Hepatocyte (in vitro differentiated cells): ENCODE data around the gene BMP15. TPM values are rescaled to one million over a fixed set of nuclear protein-coding genes. Genes with fewer than 3 reads are reported as not detected.

Experiments used
- DNase-seq: peaks from one replicate; pipeline ENCODE4 v3.0.0-alpha.2; 2016; ENCODE audit warnings: low spot score
- H2AFZ ChIP-seq: fragments of 200-600 bp; sonication (generic); 2 replicates; pipeline ENCODE4 v1.6.0; 2016; ENCODE audit warnings: antibody characterized with exemption, mild to moderate bottlenecking
- H3K27ac ChIP-seq: fragments of 200-600 bp; sonication (generic); 2 replicates; pipeline ENCODE4 v1.5.1; 2016; ENCODE audit warnings: mild to moderate bottlenecking
- H3K27me3 ChIP-seq: fragments of 200-600 bp; sonication (generic); 2 replicates; pipeline ENCODE4 v1.6.1; 2016
- H3K36me3 ChIP-seq: fragments of 200-600 bp; sonication (generic); replicated peaks from 2 replicates; pipeline ENCODE4 v1.5.1; 2016; ENCODE audit warnings: low read depth; ENCODE audit not compliant: insufficient read depth
- H3K4me1 ChIP-seq: fragments of 200-600 bp; sonication (generic); 2 replicates; pipeline ENCODE4 v1.5.1; 2016; ENCODE audit warnings: mild to moderate bottlenecking, moderate library complexity; ENCODE audit not compliant: insufficient read depth
- H3K4me2 ChIP-seq: fragments of 200-600 bp; sonication (generic); 2 replicates; pipeline ENCODE4 v1.6.0; 2016
- H3K4me3 ChIP-seq: fragments of 200-600 bp; sonication (generic); 2 replicates; pipeline ENCODE4 v1.5.1; 2016; ENCODE audit warnings: mild to moderate bottlenecking
- H3K79me2 ChIP-seq: fragments of 200-600 bp; sonication (generic); 2 replicates; pipeline ENCODE4 v1.6.0; 2017; ENCODE audit warnings: mild to moderate bottlenecking
- H3K9me2 ChIP-seq: fragments of 200-600 bp; sonication (generic); replicated peaks from 2 replicates; pipeline ENCODE4 v1.6.0; 2017; ENCODE audit warnings: mild to moderate bottlenecking; ENCODE audit not compliant: insufficient read depth
- H3K9me3 ChIP-seq: fragments of 200-600 bp; sonication (generic); 2 replicates; pipeline ENCODE4 v1.5.1; 2016; ENCODE audit warnings: low read depth, mild to moderate bottlenecking
- H4K20me1 ChIP-seq: fragments of 200-600 bp; sonication (generic); 2 replicates; pipeline ENCODE4 v1.6.0; 2016; ENCODE audit warnings: mild to moderate bottlenecking; ENCODE audit not compliant: insufficient read depth, poor library complexity, severe bottlenecking
- CTCF ChIP-seq: fragments of 200-600 bp; sonication (generic); IDR thresholded peaks from 2 replicates; pipeline ENCODE4 v1.5.1; 2016; ENCODE audit warnings: antibody characterized with exemption, mild to moderate bottlenecking; ENCODE audit not compliant: poor library complexity
- EZH2 ChIP-seq: fragments of 200-600 bp; sonication (generic); IDR thresholded peaks from 2 replicates; pipeline ENCODE4 v1.6.1; 2016; ENCODE audit warnings: antibody characterized with exemption, mild to moderate bottlenecking, borderline replicate concordance
- EZH2phosphoT487 ChIP-seq: fragments of 200-600 bp; sonication (generic); IDR thresholded peaks from one replicate; pipeline ENCODE4 v1.6.1; 2018; ENCODE audit warnings: antibody characterized with exemption, mild to moderate bottlenecking, low read depth, moderate library complexity; ENCODE audit not compliant: unreplicated experiment, severe bottlenecking
- WGBS: methylation state at CpG from one replicate; pipeline ENCODE4 v1.1.6; 2016; ENCODE audit warnings: low lambda C conversion rate; ENCODE audit errors: missing lambda C conversion rate; 5-methylcytosine and 5-hydroxymethylcytosine counted together
- polyA plus RNA-seq: library from polyadenylated mRNA; unstranded; fragments of >200 nt; fragmentation: Nextera tagmentation; extraction: Ambion mirVana; gene quantifications from 2 replicates; pipeline ENCODE4 v1.2.1, GENCODE V29; 2016
- total RNA-seq: library from RNA; depleted of rRNA; stranded (reverse); fragments of >200 nt; gene quantifications from 2 replicates; pipeline ENCODE4 v1.2.3, GENCODE V29; 2014

BMP15 gene
- total and polyA plus RNA-seq, 2 experiments from 2014 or later, result not detected

DNA sequence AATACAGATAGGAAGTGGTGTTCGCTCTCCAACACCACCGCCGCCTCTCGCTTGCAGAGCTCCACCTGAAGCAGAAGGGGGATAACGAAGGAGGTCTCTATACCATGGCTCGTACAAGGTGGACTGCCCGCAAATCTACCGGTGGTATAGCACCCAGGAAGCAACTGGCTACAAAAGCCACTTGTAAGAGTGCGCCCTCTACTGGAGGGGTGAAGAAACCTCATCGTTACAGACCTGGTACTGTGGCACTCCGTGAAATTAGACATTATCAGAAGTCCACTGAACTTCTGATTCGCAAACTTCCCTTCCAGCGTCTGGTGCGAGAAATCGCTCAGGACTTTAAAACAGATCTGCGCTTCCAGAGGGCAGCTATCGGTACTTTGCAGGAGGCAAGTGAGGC is 5.2 kb upstream of the BMP15 start:
- no peaks in the 10 kb centered on the region for H3K36me3 ChIP-seq
- no peaks in the 10 kb centered on the region for H3K27me3 ChIP-seq
- TF ChIP-seq CTCF (peak; percentile 15), EZH2phosphoT487 (no peak)
- DNase-seq, result no peak
- H2AFZ ChIP-seq, result no peak overlapping the region
- no peak overlapping the region for H3K4me3 ChIP-seq
- no peaks in the 10 kb centered on the region for H3K4me1 ChIP-seq
- 92% methylated on average over 17 of the region's 17 CpGs for WGBS
- H3K27ac ChIP-seq, result no peak overlapping the region
- H4K20me1 ChIP-seq, result no peaks in the 10 kb centered on the region
- H3K4me2 ChIP-seq, result no peak overlapping the region
- no peaks in the 10 kb centered on the region for H3K9me3 ChIP-seq
- H3K79me2 ChIP-seq, result no peaks in the 10 kb centered on the region
- no peaks in the 10 kb centered on the region for H3K9me2 ChIP-seq

GRCh38 chrX:50913520-50913919 is 3.0 kb downstream of the BMP15 start:
- DNase-seq, result no peak
- Histone ChIP-seq H3K4me3 (no peak overlapping the region), H3K27ac (no peak overlapping the region), H2AFZ (no peak overlapping the region), H3K9me3 (no peaks in the 10 kb centered on the region), H4K20me1 (no peaks in the 10 kb centered on the region), H3K36me3 (no peaks in the 10 kb centered on the region), H3K27me3 (no peaks in the 10 kb centered on the region), H3K4me2 (no peak overlapping the region), H3K79me2 (no peaks in the 10 kb centered on the region), H3K4me1 (no peaks in the 10 kb centered on the region), H3K9me2 (no peaks in the 10 kb centered on the region)
- TF ChIP-seq EZH2, result no peak
- TF ChIP-seq CTCF, result no peak
- TF ChIP-seq EZH2phosphoT487, result no peak

- Histone ChIP-seq H3K27ac (no peak overlapping the region), H3K4me2 (no peak overlapping the region), H3K36me3 (no peaks in the 10 kb centered on the region), H3K4me3 (no peak overlapping the region), H3K4me1 (no peaks in the 10 kb centered on the region), H2AFZ (no peak overlapping the region), H4K20me1 (no peaks in the 10 kb centered on the region), H3K9me2 (no peaks in the 10 kb centered on the region), H3K27me3 (no peaks in the 10 kb centered on the region), H3K79me2 (no peaks in the 10 kb centered on the region), H3K9me3 (no peaks in the 10 kb centered on the region)
- DNase-seq, result peak; percentile 8
- TF ChIP-seq CTCF (peak; percentile 38), EZH2phosphoT487 (no peak), EZH2 (no peak)
Observed at GRCh38 chrX:50920132-50920531, 9.6 kb downstream of the BMP15 start.

DNA sequence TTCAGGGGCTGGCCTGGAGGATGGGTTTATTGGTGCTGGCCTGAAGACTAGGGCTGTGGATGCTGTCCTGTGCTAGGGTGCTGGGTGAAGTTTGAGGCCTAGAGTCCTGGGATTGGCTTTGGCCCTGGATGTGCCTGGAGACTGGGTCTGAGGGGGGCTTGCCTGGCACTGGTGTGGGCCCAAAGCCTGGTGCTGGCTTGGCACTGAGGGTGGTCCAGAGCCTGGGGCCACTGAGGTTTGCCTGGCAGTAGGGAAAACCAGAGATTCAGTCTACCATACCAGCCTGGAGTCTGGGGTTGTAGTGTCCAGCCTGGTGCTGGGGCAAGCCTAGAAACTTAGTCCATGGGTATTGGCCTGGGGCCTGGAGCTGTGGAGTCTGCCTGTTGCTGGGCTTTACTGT is 16.6 kb downstream of the BMP15 start:
- Histone ChIP-seq H3K4me1 (no peaks in the 10 kb centered on the region), H3K4me3 (no peak overlapping the region), H2AFZ (no peak overlapping the region), H3K4me2 (no peak overlapping the region), H3K9me2 (no peaks in the 10 kb centered on the region), H4K20me1 (no peaks in the 10 kb centered on the region), H3K27ac (no peak overlapping the region), H3K27me3 (no peaks in the 10 kb centered on the region), H3K9me3 (no peaks in the 10 kb centered on the region), H3K79me2 (no peaks in the 10 kb centered on the region), H3K36me3 (no peaks in the 10 kb centered on the region)
- DNase-seq, result no peak
- no peak for TF ChIP-seq EZH2
- TF ChIP-seq CTCF, result no peak
- TF ChIP-seq EZH2phosphoT487, result no peak
